Thoracic aorta (tissue), 2 donors: ENCODE measurements around the gene SCRN3. TPM values are rescaled to one million over a fixed set of nuclear protein-coding genes. Genes with fewer than 3 reads are reported as not detected.
A peak's percentile ranks its signal among the peaks of the same experiment; 100 is the strongest.

Source experiments
- ATAC-seq: fragments of 150-250 bp; one replicate; pipeline ENCODE4 v1.8.0; 2017; ENCODE audit warnings: low read depth; ENCODE audit not compliant: insufficient number of reproducible peaks, low FRiP score
- DNase-seq: peaks from one replicate; pipeline ENCODE4 v3.0.0-alpha.2; 2020; ENCODE audit warnings: low spot score
- H3K27ac ChIP-seq, 2 donors: fragments of 200-600 bp; sonication (generic); 1 replicate in 1 of 2; 2 replicates in 1 of 2; pipeline ENCODE4 v1.5.1; 2016; ENCODE audit warnings: mild to moderate bottlenecking in 2 of 2, moderate library complexity in 2 of 2
- H3K27me3 ChIP-seq: fragments of 200-600 bp; sonication (generic); replicated peaks from 2 replicates; pipeline ENCODE4 v1.6.0; 2016; ENCODE audit warnings: mild to moderate bottlenecking; ENCODE audit not compliant: insufficient read depth
- H3K36me3 ChIP-seq: fragments of 200-600 bp; sonication (generic); one replicate; pipeline ENCODE4 v1.5.1; 2016
- H3K4me1 ChIP-seq, 2 donors: fragments of 200-600 bp; sonication (generic); 1 replicate in 1 of 2; 2 replicates in 1 of 2; pipeline versions ENCODE4 v1.5.1 to v1.6.0; 2016; ENCODE audit warnings: low read depth in 2 of 2, mild to moderate bottlenecking in 1 of 2; ENCODE audit not compliant: control insufficient read depth in 1 of 2
- H3K4me3 ChIP-seq: fragments of 200-600 bp; sonication (generic); 2 replicates; pipeline ENCODE4 v1.5.1; 2016; ENCODE audit warnings: mild to moderate bottlenecking
- H3K9me3 ChIP-seq: fragments of 200-600 bp; sonication (generic); 2 replicates; pipeline ENCODE4 v1.5.1; 2016
- total RNA-seq, 2 donors: library from RNA; depleted of rRNA; stranded (reverse); fragments of >200 nt; gene quantifications; one replicate each; pipeline versions ENCODE4 v1.1.0 to v1.2.3, GENCODE V29; 2016
- TF ChIP-seq, protein P1 (sequence below): fragments of 200-600 bp; sonication (generic); IDR thresholded peaks from one replicate; pipeline ENCODE4 v1.5.1; 2019; ENCODE audit warnings: antibody characterized with exemption

Gene SCRN3
- total RNA-seq, 2 donors from 2014 or later = 10.6 to 25.0 TPM

DNA sequence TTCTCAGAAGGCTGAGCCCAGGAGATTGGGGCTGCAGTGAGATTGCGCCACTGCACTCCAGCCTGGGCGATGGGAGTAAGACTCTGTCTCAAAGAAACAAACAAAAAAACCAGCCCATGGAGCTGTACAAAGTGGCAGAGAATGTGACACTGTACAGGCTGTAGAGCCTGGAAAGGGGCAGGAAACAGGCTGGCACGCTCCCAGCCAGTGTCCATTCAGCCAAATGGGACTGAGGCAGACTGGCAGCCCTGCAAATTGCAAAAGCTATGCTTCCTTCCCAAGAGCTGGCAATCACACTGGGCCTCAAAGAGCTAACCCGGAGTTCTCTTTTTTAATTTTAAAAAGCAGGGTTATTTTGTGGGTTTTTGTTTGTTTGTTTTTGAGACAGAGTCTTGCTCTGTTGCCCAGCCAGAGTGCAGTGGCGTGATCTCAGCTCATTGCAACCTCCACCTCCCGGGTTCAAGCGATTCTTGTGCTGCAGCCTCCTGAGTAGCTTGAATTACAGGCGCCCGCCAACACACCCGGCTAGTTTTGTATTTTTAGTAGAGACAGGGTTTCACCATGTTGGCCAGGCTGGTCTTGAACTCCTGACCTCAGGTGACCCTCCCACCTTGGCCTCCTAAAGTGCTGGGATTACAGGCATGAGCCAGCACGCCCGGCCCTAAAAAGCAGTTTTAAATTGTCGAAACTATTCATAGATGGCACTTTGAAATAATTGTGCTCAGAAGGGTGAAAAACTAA, 42.8 kb downstream of the SCRN3 start:
- H3K4me3 ChIP-seq = peak overlapping the region; percentile 41
- H3K36me3 ChIP-seq = no peaks in the 10 kb centered on the region
- DNase-seq = peak; percentile 20
- no peaks in the 10 kb centered on the region for H3K9me3 ChIP-seq
- no peaks in the 10 kb centered on the region for H3K27me3 ChIP-seq
- peaks cover 13 to 30% of the 10 kb centered on the region in 2 donors for H3K4me1 ChIP-seq
- peak overlapping the region; percentile 54 to 77 for H3K27ac ChIP-seq
- TF ChIP-seq, protein P1, sequence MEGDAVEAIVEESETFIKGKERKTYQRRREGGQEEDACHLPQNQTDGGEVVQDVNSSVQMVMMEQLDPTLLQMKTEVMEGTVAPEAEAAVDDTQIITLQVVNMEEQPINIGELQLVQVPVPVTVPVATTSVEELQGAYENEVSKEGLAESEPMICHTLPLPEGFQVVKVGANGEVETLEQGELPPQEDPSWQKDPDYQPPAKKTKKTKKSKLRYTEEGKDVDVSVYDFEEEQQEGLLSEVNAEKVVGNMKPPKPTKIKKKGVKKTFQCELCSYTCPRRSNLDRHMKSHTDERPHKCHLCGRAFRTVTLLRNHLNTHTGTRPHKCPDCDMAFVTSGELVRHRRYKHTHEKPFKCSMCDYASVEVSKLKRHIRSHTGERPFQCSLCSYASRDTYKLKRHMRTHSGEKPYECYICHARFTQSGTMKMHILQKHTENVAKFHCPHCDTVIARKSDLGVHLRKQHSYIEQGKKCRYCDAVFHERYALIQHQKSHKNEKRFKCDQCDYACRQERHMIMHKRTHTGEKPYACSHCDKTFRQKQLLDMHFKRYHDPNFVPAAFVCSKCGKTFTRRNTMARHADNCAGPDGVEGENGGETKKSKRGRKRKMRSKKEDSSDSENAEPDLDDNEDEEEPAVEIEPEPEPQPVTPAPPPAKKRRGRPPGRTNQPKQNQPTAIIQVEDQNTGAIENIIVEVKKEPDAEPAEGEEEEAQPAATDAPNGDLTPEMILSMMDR = no peak
- ATAC-seq = peak; percentile 53

DNA sequence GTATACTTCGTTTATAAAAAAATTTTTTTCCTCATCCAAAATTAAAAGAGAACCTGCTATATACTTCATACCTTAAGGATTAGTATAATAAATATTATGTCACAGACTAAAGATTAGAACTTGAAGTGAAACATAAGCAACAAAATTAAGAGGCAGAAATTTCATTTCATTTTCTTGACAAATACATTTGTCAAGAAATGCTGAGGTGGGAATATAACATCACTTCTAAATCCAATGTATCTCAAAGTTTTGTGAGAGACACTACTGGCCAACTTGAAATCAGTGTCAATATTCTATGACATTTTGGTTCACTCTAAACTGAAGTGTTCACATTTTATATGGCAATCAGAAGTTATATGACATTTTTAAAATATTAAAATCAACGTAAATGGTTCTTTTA, 43.8 kb downstream of the SCRN3 start:
- DNase-seq (no peak), ATAC-seq (no peak)
- Histone ChIP-seq H3K4me1 (peaks cover 13 to 30% of the 10 kb centered on the region in 2 donors), H3K36me3 (no peaks in the 10 kb centered on the region), H3K4me3 (no peak overlapping the region), H3K9me3 (no peaks in the 10 kb centered on the region), H3K27me3 (no peaks in the 10 kb centered on the region), H3K27ac (peak overlapping the region; percentile 54 to 77)
- TF ChIP-seq, protein P1 = no peak

DNA sequence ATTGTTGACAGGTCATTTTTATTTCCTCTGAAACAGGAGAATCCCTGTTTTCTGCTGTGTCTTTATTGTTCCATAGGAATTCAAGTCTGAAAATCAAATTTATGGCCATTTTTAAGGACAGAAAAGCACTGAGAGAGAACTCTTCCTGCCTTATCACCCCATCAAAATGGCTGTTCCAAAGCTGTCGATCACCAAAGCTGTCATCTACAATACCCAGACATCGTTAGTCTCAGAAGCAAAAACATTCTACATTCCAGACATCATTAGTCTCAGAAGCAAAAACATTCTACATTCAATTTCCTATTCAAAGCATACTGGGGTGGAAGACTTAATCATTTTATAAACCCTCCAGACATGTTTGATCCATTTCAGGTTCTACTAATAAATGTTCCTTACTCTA, 44.4 kb downstream of the SCRN3 start:
- TF ChIP-seq, protein P1 = no peak
- Histone ChIP-seq H3K4me3 (no peak overlapping the region), H3K4me1 (peaks cover 13 to 36% of the 10 kb centered on the region in 2 donors), H3K27ac (peak overlapping the region; percentile 3 to 34), H3K36me3 (no peaks in the 10 kb centered on the region), H3K27me3 (no peaks in the 10 kb centered on the region), H3K9me3 (no peaks in the 10 kb centered on the region)
- ATAC-seq (no peak), DNase-seq (no peak)

DNA sequence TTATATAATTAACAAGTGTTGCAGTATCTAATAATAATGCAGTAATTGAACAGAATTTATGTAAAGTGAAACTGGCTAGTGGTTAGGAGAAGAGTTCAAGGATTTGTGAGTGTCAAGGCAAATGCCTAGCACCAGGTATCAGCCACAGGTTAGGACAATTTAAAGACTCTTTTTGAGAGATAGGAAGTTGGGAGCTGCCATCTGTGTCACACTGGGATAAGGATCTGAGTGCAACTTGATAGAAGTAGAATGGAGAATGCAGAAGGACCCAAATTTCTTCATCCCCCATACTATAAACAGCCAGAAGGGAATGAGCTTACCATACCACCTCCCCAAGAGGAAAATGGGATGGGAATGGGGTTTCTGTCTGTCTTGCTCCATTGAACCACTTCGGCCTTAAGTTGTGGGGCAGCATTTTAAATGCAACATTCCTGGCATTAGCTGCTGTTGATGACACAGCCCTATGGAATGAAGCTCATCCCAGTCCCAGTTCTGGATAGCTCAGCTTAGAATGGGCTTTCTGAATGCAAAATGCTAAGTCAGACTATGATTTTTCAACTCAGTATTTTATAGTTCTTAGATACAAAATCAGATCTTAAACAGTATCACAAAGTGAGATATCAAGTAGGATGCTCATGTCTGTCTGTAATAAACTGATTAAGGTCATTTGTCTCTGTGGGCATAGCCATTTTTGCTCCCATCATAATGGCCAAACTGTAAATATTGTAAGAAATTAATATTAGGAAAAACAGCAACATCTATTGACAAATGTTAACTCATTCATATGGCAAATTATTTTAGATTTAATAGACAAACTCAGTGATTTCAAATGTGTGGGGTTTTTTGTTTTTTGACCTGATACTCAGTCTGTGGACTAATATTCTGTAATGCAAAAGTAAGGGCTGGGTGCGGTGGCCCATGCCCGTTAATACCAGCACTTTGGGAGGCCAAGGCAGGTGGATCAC, 47.3 kb downstream of the SCRN3 start:
- no peak for ATAC-seq
- H3K27ac ChIP-seq = no peak overlapping the region

More for the DNA sequence above, 47.3 kb downstream of the SCRN3 start:
- no peak overlapping the region for H3K4me3 ChIP-seq
- H3K27me3 ChIP-seq = no peaks in the 10 kb centered on the region
- peaks cover 8 to 28% of the 10 kb centered on the region in 2 donors for H3K4me1 ChIP-seq
- TF ChIP-seq, protein P1 = no peak
- no peaks in the 10 kb centered on the region for H3K36me3 ChIP-seq
- H3K9me3 ChIP-seq = no peaks in the 10 kb centered on the region
- no peak for DNase-seq
